HG03159 (cell line): Measurements from ENCODE around the gene ZNF69.

Experiments
- ATAC-seq: cut with Tn5 transposase; IDR thresholded peaks from one replicate; pipeline ENCODE4 v1.9.1; 2021; ENCODE audit warnings: mild to moderate bottlenecking, moderate library complexity; ENCODE audit not compliant: unreplicated experiment

The ZNF69 gene

GRCh38 chr19:11950312-11950711 lies 62.7 kb downstream of the ZNF69 start:
- ATAC-seq, result no peak
